ENCODE measurements around the gene PCNX1.

- TF ChIP-seq FOXA1 (IDR thresholded peaks at IDR 0.05; ENCODE audit: borderline replicate concordance) = no peak
- no peak for TF ChIP-seq SIN3B (IDR thresholded peaks at IDR 0.05; ENCODE audit: low read depth)
- no peak for TF ChIP-seq RBFOX2 (IDR thresholded peaks at IDR 0.05; ENCODE audit: low read depth, low read length)
- no peak for TF ChIP-seq POLR2AphosphoS5 (IDR thresholded peaks at IDR 0.05; ENCODE audit: control insufficient read depth, insufficient read depth, low read depth, low read length)
- no peak for TF ChIP-seq TAF1 (IDR thresholded peaks at IDR 0.05; ENCODE audit: control insufficient read depth, extremely low read depth, insufficient read depth, low read length, severe bottlenecking)
- TF ChIP-seq CEBPZ (IDR thresholded peaks at IDR 0.05; ENCODE audit: borderline replicate concordance, low read depth, low read length) = no peak
- TF ChIP-seq NFIC (IDR thresholded peaks at IDR 0.05) = no peak
- TF ChIP-seq EZH2 (IDR thresholded peaks at IDR 0.05; ENCODE audit: borderline replicate concordance, low read depth, low read length) = no peak
- no peak for TF ChIP-seq BCOR (IDR thresholded peaks at IDR 0.05)
- TF ChIP-seq FOXK2 (conservative IDR thresholded peaks at IDR 0.05 in 1 of 2, IDR thresholded peaks at IDR 0.05 in 1 of 2; ENCODE audit: low read depth in 2 of 2) = no peak
- TF ChIP-seq CHD2 (IDR thresholded peaks at IDR 0.05; ENCODE audit: low read depth, low read length) = no peak
- TF ChIP-seq, protein P1, sequence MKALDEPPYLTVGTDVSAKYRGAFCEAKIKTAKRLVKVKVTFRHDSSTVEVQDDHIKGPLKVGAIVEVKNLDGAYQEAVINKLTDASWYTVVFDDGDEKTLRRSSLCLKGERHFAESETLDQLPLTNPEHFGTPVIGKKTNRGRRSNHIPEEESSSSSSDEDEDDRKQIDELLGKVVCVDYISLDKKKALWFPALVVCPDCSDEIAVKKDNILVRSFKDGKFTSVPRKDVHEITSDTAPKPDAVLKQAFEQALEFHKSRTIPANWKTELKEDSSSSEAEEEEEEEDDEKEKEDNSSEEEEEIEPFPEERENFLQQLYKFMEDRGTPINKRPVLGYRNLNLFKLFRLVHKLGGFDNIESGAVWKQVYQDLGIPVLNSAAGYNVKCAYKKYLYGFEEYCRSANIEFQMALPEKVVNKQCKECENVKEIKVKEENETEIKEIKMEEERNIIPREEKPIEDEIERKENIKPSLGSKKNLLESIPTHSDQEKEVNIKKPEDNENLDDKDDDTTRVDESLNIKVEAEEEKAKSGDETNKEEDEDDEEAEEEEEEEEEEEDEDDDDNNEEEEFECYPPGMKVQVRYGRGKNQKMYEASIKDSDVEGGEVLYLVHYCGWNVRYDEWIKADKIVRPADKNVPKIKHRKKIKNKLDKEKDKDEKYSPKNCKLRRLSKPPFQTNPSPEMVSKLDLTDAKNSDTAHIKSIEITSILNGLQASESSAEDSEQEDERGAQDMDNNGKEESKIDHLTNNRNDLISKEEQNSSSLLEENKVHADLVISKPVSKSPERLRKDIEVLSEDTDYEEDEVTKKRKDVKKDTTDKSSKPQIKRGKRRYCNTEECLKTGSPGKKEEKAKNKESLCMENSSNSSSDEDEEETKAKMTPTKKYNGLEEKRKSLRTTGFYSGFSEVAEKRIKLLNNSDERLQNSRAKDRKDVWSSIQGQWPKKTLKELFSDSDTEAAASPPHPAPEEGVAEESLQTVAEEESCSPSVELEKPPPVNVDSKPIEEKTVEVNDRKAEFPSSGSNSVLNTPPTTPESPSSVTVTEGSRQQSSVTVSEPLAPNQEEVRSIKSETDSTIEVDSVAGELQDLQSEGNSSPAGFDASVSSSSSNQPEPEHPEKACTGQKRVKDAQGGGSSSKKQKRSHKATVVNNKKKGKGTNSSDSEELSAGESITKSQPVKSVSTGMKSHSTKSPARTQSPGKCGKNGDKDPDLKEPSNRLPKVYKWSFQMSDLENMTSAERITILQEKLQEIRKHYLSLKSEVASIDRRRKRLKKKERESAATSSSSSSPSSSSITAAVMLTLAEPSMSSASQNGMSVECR (CRISPR knock-in tag; IDR thresholded peaks at IDR 0.05) = no peak
- no peak for TF ChIP-seq MEF2A (IDR thresholded peaks at IDR 0.05; ENCODE audit: control insufficient read depth, low read depth, low read length)
These were observed 13.4 kb upstream of the PCNX1 start for GRCh38 chr14:70893858-70894291.
